Adrenal gland (tissue), 12 donors: ENCODE measurements around the gene ARX. TPM values are rescaled to one million over a fixed set of nuclear protein-coding genes. Genes with fewer than 3 reads are reported as not detected.

Source experiments
- DNase-seq, 7 donors: peaks; one replicate each; pipeline ENCODE4 v3.0.0-alpha.2; 2019 to 2020
- H3K27ac ChIP-seq, 5 donors: fragments of 200-600 bp; sonication (generic) in 4 of 5; 1 replicate in 3 of 5; 2 replicates in 2 of 5; pipeline versions ENCODE4 v1.5.1 to v1.8.0; 2016 to 2020; ENCODE audit warnings: mild to moderate bottlenecking in 1 of 5
- H3K27me3 ChIP-seq: fragments of 200-600 bp; 2 replicates; pipeline ENCODE4 v1.8.0; 2021
- H3K36me3 ChIP-seq, 2 donors: fragments of 200-600 bp; replicated peaks in 1 of 2; 1 replicate in 1 of 2; 2 replicates in 1 of 2; pipeline versions ENCODE4 v1.5.1 to v1.8.0; 2018 to 2022
- H3K4me1 ChIP-seq, 2 donors: fragments of 200-600 bp; replicated peaks in 1 of 2; 1 replicate in 1 of 2; 2 replicates in 1 of 2; pipeline versions ENCODE4 v1.5.1 to v1.8.0; 2018 to 2021
- H3K4me3 ChIP-seq, 4 donors: fragments of 200-600 bp; sonication (generic) in 3 of 4; one replicate each; pipeline ENCODE4 v1.5.1; 2016 to 2018
- H3K9me3 ChIP-seq, 3 donors: fragments of 200-600 bp; sonication (generic) in 1 of 3; replicated peaks in 1 of 3; 1 replicate in 2 of 3; 2 replicates in 1 of 3; pipeline versions ENCODE4 v1.5.1 to v1.8.0; 2016 to 2021
- POLR2A ChIP-seq, 2 donors: fragments of 450-650 bp; IDR thresholded peaks; one replicate each; pipeline ENCODE4 v1.6.1; 2017; ENCODE audit warnings: antibody characterized with exemption in 2 of 2, mild to moderate bottlenecking in 2 of 2, moderate library complexity in 1 of 2
- WGBS, 4 donors: extraction: QIAGEN DNeasy Blood & Tissue Kit in 2 of 4; methylation state at CpG; one replicate each; pipeline versions ENCODE4 v1.1.5 to v1.1.7; 2013 to 2017; 5-methylcytosine and 5-hydroxymethylcytosine counted together
- intact Hi-C, 2 donors: fragments of 100-400 bp; cut with DNase I; formaldehyde crosslinking; loops; one replicate each; pipeline versions ENCODE4 v1.14.1 to v1.15.0; 2022 to 2023
- polyA plus RNA-seq, 3 donors: library from polyadenylated mRNA; stranded (reverse); fragments of 200-250 nt in 2 of 3; fragments of 350-450 nt in 1 of 3; fragmentation: Illumina TruSeq in 1 of 3; extraction: RNeasy Lipid Tissue Mini Kit (QIAGEN cat#74804) in 1 of 3; gene quantifications; one replicate each; pipeline ENCODE4 v1.2.3, GENCODE V29; 2013 to 2014
- total RNA-seq, 9 donors: library from RNA; depleted of rRNA in 4 of 9; stranded (reverse); fragments of >200 nt in 4 of 9; fragments of 120-200 nt in 1 of 9; fragmentation: NEBNext Ultra II Directional in 1 of 9; extraction: Animal tissue kit (Norgen Biotek cat#: 25700) in 1 of 9; gene quantifications; one replicate each; pipeline versions ENCODE4 v1.1.0 to v1.2.4, GENCODE V29; 2013 to 2023
- TF ChIP-seq, protein P1 (sequence below), 6 experiments: fragments of 450-650 bp in 4 of 6; fragments of 200-600 bp in 2 of 6; sonication (generic) in 1 of 6; IDR thresholded peaks; 1 replicate in 5 of 6; 2 replicates in 1 of 6; pipeline versions ENCODE4 v1.5.1 to v1.8.0; 2016 to 2021; ENCODE audit warnings: antibody characterized with exemption in 6 of 6, mild to moderate bottlenecking in 2 of 6, moderate library complexity in 1 of 6
- donor health status: healthy with polysubstance abuse.
- donor health status: Bipolar disorder and iron deficiency.
- donor health status: DM: yes; HTN: yes; CAD: no.
- donor health status: DM: no; HTN: no; CAD: no.
- donor health status: DM: no; HTN: no; CAD: no.
- donor health status: DM: yes; HTN: yes; CAD: no.

Gene ARX
- total and polyA plus RNA-seq, 12 donors, result 0.06 TPM; not detected in 11

DNA sequence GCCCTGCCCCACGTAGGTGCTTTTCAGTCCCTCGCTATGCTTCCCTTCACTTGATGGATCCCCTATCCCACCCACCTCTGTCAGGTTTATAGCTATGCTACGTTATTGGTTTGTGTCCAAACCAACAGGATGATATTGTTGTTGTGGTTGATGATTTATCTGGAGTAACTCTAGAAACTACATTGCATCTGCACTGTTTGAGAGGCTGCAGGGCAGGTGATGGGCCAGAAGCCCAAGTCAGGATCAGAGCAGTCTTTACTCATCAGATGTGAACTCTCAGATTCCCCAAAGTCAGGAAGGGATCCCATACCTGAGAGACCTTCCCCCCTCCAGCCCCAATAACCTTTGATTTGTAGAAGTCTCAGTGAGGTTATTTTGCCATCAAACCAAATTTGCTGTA, 34.7 kb downstream of the ARX start:
- Histone ChIP-seq H3K9me3 (no peaks in the 10 kb centered on the region), H3K4me3 (no peak overlapping the region), H3K4me1 (no peaks in the 10 kb centered on the region), H3K36me3 (no peaks in the 10 kb centered on the region), H3K27ac (no peak overlapping the region), H3K27me3 (no peaks in the 10 kb centered on the region)
- DNase-seq, result no peak
- 63 to 100% (median 82%) methylated on average over 1 to 3 of the region's 3 CpGs for WGBS, 4 donors
- TF ChIP-seq, protein P1, sequence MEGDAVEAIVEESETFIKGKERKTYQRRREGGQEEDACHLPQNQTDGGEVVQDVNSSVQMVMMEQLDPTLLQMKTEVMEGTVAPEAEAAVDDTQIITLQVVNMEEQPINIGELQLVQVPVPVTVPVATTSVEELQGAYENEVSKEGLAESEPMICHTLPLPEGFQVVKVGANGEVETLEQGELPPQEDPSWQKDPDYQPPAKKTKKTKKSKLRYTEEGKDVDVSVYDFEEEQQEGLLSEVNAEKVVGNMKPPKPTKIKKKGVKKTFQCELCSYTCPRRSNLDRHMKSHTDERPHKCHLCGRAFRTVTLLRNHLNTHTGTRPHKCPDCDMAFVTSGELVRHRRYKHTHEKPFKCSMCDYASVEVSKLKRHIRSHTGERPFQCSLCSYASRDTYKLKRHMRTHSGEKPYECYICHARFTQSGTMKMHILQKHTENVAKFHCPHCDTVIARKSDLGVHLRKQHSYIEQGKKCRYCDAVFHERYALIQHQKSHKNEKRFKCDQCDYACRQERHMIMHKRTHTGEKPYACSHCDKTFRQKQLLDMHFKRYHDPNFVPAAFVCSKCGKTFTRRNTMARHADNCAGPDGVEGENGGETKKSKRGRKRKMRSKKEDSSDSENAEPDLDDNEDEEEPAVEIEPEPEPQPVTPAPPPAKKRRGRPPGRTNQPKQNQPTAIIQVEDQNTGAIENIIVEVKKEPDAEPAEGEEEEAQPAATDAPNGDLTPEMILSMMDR (IDR thresholded peaks at IDR 0.05), result no peak
- TF ChIP-seq POLR2A (IDR thresholded peaks at IDR 0.05), result no peak
- intact Hi-C loops, result no loop called here

DNA sequence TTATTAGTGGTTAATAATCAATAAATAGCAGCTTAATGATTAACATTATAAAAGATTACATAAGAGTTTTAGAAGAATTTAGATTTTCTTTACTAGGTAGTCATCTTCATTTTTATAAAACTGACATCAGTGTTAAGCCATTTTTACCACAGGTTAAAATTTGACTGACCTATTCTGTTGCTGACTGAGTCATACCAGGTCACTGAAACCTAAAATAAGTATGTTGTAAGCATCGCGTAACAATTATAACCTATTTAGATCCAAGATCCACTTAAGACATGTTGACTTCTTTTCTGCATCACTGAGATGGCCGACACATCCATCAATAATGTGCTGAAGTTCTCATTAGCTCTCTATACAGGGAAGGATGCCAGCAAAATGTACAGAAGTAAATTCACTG, 36.7 kb downstream of the ARX start:
- no peaks in the 10 kb centered on the region for H3K9me3 ChIP-seq
- 86 to 97% (median 91%) methylated on average over 3 of the region's 3 CpGs for WGBS, 4 donors
- no peaks in the 10 kb centered on the region for H3K36me3 ChIP-seq
- intact Hi-C loops, result no loop called here
- no peaks in the 10 kb centered on the region for H3K27me3 ChIP-seq
- H3K4me1 ChIP-seq, result no peaks in the 10 kb centered on the region
- no peak overlapping the region for H3K27ac ChIP-seq
- no peak for DNase-seq
- TF ChIP-seq, protein P1 (IDR thresholded peaks at IDR 0.05), result no peak
- no peak for TF ChIP-seq POLR2A (IDR thresholded peaks at IDR 0.05)
- H3K4me3 ChIP-seq, result no peak overlapping the region

DNA sequence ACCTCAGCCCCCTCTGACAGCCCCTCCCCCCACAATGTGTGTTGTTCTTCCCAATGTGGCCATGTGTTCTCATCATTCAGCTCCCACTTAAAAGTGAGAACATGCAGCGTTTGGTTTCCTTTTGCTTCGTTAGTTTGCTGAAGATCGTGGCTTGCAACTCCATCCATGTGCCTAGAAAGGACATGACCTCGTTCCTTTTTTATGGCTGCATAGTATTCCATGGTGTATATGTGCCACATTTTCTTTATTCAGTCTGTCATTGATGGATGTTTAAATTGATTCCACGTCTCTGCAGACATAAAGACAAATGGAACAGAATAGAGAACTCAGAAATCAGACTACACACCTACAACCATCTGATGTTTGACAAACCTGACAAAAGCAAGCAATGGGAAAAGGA, 46.0 kb downstream of the ARX start:
- Histone ChIP-seq H3K36me3 (no peaks in the 10 kb centered on the region), H3K9me3 (no peaks in the 10 kb centered on the region), H3K4me1 (no peaks in the 10 kb centered on the region), H3K27me3 (no peaks in the 10 kb centered on the region), H3K27ac (no peak overlapping the region), H3K4me3 (no peak overlapping the region)
- TF ChIP-seq POLR2A (IDR thresholded peaks at IDR 0.05), result no peak
- TF ChIP-seq, protein P1 (IDR thresholded peaks at IDR 0.05), result no peak
- no peak for DNase-seq
- intact Hi-C loops, result no loop called here
- WGBS, 4 donors, result 73 to 97% (median 86%) methylated on average over 5 of the region's 5 CpGs

DNA sequence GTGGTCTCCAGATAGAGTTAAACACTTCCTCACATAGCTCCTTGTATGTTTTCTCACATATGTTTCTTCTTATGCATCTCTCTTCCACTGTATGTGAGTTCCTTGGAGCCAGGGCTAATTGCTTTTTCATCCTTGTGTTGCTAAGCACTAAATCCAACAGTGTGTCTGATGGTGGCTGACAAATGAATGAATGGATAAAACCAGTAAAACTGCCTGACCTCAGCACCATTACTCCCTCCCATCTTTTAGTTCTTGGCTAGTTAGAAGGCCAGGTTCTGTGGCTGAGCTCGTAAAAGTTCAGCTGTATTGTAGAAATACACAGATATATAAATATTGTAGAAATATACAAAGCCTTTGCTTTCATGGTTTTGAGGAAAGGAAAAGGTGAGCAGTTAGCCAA, 50.4 kb downstream of the ARX start:
- Histone ChIP-seq H3K4me3 (no peak overlapping the region), H3K4me1 (no peaks in the 10 kb centered on the region), H3K27ac (no peak overlapping the region), H3K27me3 (no peaks in the 10 kb centered on the region), H3K36me3 (no peaks in the 10 kb centered on the region), H3K9me3 (no peaks in the 10 kb centered on the region)
- no peak for DNase-seq
- WGBS, 4 donors, result 71 to 91% (median 73%) methylated on average over 1 of the region's 1 CpG
- TF ChIP-seq, protein P1 (IDR thresholded peaks at IDR 0.05), result no peak
- no peak for TF ChIP-seq POLR2A (IDR thresholded peaks at IDR 0.05)
- intact Hi-C loops, result no loop called here
